GM19351 (cell line): ENCODE measurements around the gene SPRY2.
"Not testable (repeated sequence)": the region's sequence is repeated elsewhere in the genome, so short reads cannot be mapped to it uniquely, and the experiment has no call there.

Experiments
- ATAC-seq: cut with Tn5 transposase; IDR thresholded peaks from one replicate; pipeline ENCODE4 v1.9.1; 2021; ENCODE audit warnings: mild to moderate bottlenecking, moderate library complexity; ENCODE audit not compliant: unreplicated experiment

SPRY2 gene

GRCh38 chr13:80355496-80356094, 14.7 kb upstream of the SPRY2 start:
- ATAC-seq, result not testable (repeated sequence)

- no peak for ATAC-seq
Observed at GRCh38 chr13:80348750-80349149, 7.8 kb upstream of the SPRY2 start.

DNA sequence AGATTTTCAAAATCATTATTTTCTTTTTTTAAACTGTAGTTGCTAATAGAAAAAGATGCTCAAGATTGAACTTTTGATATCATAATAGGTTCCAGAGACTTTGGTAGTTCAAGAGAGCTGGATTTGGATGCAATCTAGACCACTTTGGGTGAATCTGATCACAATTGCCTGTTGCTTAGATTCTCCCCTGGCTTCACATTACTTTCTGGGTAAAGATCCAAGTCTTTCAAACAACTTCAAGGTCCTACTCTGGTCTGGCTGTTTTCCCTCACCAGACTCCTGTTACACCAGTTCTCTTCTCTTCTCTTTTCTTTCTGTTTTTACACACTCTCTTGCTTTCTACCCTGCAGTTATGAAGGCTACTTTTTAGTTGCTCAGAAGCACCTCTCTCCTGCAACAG, 7.4 kb upstream of the SPRY2 start:
- no peak for ATAC-seq

- no peak for ATAC-seq
Observed at GRCh38 chr13:80345771-80346510, 5.0 kb upstream of the SPRY2 start.

GRCh38 chr13:80344032-80344431, 3.1 kb upstream of the SPRY2 start:
- not testable (repeated sequence) for ATAC-seq

GRCh38 chr13:80342471-80343371, 1.8 kb upstream of the SPRY2 start:
- peak; percentile 73 for ATAC-seq

DNA sequence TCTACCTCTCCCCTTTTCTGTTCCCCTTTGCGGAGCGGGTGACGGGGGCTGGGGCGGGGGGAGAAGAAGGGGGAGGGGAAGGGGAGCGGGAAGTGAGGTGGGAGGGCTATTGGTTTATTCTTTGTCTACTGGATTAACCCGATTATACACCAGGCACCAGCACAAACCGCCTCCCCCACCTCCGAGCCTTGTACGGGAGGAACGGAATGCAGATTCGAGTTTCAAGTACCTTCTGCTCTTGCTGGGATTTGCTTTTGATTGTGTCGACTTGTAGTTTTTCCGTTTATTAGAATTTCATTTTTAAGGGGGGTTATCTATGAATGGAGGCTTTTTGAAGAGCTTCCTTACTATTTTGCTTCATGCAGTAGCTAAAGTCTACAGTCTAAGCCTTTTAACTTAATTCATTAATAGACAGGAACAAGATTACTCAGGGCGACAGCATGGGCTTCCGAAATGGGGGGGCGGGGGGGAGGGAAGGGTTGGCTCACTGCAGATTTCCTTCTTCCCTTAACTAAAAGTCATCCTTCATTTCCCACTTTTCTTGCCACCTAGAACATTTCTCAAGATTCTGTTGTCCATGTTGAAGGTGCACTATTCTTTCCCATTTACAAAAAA, 937 bp upstream of the SPRY2 start:
- ATAC-seq, result no peak

GRCh38 chr13:80340651-80341100, 250 bp downstream of the SPRY2 start:
- peak; percentile 22 for ATAC-seq

DNA sequence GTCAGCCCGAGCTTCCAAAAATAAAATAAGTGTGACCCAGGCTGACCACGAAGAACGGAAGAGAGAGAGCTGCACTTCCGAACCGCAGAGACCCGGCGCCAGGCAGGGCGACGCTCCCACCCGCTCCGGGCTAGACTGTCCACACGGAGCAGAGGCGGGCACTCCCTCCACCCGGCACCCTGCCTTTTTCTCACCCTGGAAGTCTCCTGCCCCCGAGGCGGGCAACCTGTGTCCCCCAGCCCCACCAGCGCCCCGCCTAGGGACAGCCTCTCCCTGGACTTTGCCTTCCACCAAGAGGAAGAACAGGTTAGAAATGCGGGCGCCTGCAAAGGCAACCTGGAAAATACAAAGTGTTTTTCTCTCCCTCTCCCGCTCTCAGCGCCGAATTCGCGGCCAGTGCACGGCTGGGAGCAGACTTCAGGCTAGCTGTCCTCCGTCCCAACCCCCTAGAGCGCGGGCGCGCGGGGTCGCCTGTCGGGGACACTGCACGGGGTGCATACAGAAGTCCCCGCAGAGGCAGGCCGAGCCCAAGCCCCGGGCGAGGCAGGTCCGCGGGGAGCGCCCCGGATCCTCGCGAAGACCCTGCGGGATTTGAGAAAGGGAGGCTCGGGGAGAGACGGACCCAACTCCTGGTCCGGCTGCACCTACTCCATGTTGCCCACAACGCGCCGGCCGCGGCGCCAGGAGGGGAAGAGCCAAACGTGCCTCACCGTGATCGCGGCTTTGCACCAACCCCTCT, 845 bp downstream of the SPRY2 start:
- no peak for ATAC-seq

GRCh38 chr13:80339563-80339911, 1.4 kb downstream of the SPRY2 start:
- no peak for ATAC-seq

DNA sequence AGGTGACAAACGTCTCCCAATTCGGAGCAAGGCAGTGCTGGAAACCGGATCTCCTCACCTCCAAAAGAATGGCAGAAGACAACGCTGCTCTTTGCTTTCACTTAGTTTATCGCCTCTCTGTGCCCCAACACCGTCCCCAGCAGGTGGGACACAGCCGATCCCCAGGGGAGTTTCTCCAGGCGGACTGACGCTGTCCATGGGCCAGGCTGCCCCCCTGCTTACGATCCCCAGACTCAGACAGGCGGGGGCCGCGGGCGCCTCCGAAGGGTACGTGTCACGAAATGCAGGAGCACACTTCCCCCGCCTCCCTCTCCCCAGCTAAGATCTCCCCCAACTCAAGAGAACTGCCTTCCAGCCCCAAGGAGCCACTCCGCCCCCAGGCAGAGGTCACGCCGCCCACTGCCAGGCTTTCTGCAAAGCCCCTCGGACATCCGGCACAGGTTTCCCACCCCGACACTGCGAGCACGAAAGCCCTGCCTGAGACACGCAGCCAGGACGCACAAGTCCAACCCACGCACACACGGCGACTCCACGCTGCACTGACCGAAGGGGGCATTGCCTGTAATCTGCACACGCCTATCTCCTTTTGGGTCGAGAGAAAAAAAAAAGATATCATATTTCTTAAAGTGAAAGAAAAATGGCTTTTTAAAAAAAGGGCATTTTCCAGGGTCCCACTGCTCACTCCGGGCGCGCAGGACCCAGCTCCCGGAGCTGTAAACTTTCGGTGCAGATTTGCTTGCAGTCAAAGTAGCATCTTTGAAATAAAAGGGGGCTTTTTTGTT, 2.0 kb downstream of the SPRY2 start:
- no peak for ATAC-seq

DNA sequence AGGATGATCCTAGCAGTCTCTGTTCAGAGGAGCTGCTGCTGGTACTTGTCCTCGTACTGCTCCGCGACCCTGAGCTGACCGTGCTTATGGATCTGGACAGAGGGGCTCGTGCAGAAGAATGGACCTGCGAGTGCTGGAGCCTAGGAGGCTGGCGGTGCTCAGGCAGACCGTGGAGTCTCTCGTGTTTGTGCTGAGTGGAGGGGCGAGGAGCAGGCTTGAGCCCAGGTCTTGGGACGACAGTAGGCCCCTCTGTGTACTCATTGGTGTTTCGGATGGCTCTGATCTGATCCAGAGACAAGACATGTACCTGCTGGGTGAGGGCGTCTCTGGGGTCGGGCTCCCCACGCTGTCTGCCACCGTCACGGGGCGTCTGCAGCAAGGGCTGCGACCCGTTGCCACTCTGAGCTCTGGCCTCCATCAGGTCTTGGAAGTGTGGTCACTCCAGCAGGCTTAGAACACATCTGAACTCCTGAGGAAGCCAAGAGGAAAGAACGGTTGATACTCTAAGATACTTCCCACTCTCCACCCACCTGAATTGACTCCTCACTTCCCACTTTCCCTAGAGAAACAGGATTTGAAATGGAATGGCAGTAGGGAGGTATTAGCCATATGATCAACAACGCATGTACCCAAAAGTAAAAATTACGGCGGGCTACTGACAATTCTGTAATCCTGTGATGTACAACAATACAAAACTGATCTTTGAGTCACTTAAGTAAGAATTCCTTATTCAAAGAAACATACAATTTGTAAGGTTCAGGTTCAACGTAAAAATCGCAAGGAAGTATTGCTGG, 3.4 kb downstream of the SPRY2 start:
- no peak for ATAC-seq

DNA sequence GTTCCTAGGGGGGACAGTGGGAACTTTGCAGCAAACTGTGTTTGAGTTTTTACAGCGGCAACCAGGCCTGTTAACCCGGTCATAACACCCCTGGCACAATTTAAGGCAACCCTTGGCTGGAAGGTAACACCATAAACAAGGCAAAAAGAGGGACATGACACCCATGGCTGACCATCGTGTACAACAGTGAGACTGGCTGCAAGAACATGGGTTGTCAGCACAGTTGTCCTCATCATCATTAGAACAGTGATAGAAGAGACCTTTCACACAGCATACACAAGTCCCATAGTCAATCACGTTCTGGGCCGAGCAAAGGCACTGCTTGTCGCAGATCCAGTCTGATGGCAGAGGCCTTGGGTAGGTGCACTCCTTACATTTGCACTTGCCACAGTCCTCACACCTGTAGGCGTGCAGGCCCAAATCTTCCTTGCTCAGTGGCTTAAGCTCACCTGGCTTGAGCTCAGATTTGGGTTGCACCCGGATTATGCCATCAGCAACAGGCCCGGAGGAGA, 4.1 kb downstream of the SPRY2 start:
- no peak for ATAC-seq

GRCh38 chr13:80336370-80336769, 4.6 kb downstream of the SPRY2 start:
- no peak for ATAC-seq

DNA sequence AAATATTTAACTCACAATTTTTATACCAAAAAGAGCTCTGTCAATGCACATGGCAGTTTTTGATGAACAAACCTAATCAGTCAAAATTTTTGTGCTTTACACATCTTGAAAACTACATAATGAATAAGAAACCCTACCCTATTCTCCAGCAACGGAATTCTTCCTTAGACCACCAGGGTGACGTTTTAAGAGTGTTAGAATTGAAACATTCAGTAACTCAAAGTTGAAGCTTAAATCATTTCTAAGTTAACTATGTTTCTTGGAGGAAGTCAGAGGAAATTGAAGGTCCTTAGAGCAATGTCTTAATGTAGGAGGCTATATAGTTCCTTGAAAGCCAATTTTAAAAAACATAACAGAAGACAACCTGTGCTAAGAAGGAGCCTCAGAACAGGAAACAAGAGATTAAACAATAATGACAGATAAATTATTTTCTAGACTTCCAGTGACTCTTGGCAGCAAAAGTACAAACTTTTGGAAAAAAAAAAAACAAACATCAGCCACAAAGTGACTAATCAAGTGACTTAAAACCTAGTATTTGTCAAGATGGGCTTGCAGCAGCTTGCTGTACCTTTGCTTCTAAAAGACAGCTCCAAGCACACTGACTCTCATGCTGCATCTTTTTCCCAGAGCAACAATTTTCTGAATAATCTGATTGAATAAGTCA, 6.2 kb downstream of the SPRY2 start:
- ATAC-seq, result no peak

- ATAC-seq, result no peak
Observed at GRCh38 chr13:80331984-80332383, 8.9 kb downstream of the SPRY2 start.

DNA sequence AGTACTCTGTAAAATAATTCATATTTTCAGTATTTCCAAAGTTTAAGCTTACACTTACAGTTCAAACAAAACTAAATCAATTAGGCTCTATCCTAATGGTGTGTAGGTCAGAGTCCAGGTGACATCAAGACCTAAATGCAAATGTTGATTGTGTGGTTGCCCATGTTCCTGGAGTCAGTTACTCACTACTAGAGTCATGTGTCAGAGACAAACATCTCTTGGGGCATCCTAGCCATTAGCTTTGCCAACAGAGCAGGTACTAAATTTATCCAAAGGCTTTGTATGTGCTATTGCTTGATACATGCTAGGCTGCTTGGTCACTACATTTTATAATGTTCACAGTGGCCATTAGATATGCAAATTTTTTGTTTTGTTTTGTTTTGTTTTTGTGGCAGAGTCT, 11.7 kb downstream of the SPRY2 start:
- ATAC-seq, result no peak

- no peak for ATAC-seq
Observed at GRCh38 chr13:80319004-80319403, 21.9 kb downstream of the SPRY2 start.
